ENCODE data around the gene PHOSPHO1. TPM values are rescaled to one million over a fixed set of nuclear protein-coding genes. Genes with fewer than 3 reads are reported as not detected.
A peak's percentile ranks its signal among the peaks of the same experiment; 100 is the strongest.
"Not testable (repeated sequence)": the region's sequence is repeated elsewhere in the genome, so short reads cannot be mapped to it uniquely, and the experiment has no call there.

The PHOSPHO1 gene
- total RNA-seq, 1 donor from 2014 or later = 0.05 TPM

DNA sequence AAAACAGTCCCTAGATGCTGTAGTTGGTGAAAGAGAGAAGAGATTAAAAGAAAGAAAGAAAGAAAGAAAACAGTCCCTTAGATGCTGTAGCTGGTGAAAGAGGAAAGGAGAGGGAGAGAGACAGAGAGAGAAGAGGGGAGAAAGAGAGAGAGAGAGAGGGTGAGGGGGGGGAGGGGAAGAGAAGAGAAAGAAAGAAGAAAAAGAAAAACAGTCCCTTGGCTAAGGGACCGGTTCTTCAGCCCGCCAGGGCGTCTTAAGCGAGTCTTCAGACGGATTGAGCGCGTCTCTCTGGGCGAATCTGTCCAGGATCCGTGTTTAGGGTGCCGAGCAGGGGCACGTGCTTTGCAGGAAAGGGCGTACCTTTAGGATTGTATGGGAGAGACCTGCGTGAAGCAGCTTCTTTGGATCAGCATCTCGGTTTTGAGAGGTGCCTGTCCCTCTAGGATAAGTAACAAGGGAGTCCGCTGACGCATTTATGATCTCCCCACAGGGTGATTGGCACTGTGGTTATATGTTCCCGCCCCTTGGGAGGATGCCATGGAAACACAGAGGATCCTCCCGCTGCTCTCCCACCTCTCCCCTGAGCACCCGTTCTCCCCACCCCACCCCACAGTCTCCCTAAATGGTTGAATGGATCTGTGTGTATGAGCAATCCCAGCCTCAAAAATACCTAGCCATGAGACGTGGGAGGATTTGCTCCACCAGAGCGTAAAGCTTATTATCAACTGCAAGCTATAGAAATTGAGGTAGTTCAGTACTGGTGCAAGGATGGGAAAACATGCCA is 36.9 kb downstream of the PHOSPHO1 start:
- peak; percentile 99 for DNase-seq (ENCODE audit: low read depth)

DNA sequence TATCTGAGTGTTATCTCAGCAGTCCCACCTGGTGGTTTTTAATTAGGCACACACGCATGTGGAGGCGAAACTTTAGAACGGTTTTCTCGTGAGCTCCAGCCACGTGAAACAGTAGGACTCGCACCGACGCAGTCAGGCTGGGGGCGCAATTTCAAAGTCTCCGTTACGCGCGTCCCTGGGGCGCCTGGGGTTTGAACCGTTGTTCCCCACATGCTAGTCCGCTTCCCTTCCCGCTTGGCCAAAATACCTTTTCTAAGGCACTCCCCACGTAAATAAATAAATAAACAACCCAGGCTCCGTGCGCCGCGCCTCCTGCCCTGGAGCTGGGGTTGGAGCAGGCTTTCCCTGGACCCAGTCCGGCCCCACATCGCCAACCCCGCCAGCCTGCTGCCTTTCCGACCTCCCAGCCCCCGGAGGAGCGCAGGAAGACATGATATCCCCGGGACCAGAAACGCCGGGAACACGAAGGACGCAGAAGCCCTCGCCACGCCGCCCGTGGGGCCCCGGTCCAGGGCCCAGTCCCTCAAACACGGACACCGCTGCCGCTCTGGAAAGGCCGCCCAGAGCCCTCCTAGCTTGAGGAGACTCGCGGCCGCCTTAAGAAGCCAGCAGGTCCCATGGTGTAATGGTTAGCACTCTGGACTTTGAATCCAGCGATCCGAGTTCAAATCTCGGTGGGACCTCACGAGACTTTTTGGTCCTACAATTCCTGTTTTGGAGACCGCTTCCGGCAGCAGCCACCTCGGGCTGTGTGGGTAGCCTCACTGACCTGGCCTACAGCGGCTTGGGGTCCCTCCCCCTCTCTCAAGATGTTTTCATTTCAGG is 38.5 kb downstream of the PHOSPHO1 start:
- peak; percentile 66 for DNase-seq (ENCODE audit: low read depth)

DNA sequence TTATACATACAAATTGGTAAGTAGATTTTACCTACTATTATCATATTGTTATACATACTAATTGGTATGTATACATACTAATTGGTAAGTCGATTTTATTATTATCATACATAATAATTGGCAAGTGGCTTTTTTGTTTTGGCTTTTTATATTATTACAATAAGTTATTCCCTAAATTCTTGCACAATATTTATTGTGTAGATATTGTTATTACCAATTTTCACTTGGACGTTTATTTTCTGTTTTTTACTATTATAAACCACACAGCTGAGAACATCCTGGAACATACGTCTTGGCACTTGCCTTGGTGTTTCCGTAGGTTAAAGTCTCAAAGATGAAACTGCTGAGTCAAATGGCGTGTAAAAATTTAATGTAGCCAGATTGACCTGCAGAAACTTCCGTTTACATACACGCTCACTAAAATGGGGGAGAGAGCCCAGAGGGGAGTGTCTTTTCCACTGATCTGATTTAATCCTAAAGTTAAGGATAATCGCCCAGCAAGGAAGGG is 39.1 kb downstream of the PHOSPHO1 start:
- no peak for DNase-seq (ENCODE audit: low read depth)

DNA sequence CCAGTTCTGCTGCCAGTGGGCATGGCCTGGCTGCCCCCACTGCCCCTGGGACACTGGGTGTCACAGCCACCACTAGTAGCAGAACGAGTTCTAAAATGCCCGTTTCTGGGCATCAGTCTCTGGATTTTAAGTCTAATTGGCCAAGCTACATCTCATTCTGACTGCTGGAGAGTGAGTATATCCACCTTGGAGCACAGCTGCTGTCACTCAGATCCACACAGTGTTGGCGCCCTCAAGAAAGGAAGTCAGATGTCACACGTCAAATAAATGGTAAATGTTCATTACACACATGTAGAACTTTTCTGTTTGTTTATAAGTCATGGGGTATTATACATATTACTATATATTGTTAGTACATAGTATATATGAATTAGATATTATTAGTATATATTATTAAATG is 39.7 kb downstream of the PHOSPHO1 start:
- no peak for DNase-seq (ENCODE audit: low read depth)

DNA sequence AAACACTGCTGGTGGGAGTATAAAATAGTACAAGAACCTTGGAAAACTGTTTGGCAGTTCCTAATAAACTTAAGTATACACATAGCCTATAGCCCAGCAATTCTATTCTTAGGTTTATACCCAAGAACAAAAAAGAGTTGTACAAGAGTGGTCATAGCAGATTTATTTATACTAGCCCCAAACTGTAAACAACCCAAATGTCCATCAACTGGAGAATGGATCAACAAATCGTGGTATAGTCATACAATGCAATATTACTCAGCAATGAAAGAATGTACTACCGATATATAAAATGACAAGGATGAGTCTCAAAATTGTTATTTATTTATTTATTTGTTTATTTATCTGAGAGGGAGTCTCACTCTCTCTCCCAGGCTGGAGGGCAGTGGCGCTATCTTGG is 43.3 kb downstream of the PHOSPHO1 start:
- no peak for DNase-seq (ENCODE audit: low read depth)

DNA sequence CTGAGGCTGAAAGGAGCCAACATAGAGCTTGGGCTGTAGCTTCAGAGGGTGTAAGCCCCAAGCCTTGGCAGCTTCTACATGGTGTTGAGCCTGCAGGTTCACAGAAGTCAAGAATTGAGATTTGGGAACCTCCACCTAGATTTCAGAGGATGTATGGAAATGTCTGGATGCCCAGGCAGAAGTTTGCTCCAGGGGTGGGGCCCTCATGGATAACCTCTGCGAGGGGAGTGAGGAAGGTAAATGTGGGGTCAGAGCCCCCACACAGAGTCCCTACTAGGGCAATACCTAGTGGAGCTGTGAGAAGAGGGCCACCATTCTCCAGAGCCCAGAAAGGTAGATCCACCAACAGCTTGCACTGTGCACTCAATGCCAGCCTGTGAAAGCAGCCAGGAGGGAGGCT is 45.2 kb downstream of the PHOSPHO1 start:
- not testable (repeated sequence) for DNase-seq (ENCODE audit: low read depth)

DNA sequence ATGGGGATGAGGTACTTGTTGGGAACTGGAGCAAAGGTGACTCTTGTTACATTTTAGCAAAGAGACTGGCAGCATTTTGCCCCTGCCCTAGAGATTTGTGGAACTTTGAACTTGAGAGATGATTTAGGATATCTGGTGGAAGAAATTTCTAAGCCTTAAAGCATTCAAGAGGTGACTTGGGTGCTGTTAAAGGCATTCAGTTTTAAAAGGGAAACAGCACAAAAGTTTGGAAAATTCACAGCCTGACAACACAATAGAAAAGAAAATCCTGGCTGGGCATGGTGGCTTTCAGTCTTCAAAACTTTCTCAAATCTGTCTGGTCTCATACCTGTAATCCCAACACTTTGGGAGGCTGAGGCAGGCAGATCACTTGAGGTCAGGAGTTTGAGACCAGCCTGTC is 46.1 kb downstream of the PHOSPHO1 start:
- not testable (repeated sequence) for DNase-seq (ENCODE audit: low read depth)

DNA sequence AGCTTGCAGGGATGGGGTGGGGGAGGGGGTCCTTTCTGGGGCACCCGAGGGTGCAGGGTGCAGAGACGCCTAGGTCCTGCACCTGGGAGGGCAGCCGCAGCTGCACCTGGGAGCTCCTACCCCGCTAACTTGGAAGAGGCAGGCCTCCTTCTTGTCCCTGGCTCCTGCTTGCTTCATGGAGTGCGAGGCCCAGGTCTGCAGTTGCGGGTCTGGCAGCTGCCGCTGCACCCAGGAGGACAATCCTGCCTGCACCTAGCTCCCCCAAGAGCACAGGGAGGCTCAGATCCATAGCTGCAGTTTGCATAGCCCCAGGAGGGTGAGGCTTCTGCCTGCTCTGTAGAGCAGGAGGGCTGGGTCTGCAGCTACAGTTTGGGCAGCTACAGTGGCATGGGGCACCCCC is 46.8 kb downstream of the PHOSPHO1 start:
- DNase-seq (ENCODE audit: low read depth) = no peak

DNA sequence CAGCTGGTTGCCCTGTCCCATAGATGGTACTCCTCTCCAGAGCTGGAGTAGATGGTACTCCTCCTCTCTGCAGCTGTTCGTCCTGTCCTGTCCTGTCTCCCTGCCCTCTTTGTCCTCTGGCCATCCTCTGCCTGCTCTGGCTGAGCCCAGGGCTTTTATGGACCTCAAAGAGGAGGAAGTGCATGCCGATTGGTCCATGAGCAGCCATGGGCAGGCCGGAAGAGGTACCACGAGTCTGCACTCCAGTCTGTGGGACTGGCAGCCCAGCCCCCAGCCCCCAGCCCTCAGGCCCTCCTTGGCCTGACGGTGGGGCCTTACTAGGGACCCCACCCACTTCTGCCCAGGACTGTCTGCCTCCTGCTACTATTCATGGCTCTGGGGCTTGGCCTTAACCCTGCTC is 47.2 kb downstream of the PHOSPHO1 start:
- no peak for DNase-seq (ENCODE audit: low read depth)

DNA sequence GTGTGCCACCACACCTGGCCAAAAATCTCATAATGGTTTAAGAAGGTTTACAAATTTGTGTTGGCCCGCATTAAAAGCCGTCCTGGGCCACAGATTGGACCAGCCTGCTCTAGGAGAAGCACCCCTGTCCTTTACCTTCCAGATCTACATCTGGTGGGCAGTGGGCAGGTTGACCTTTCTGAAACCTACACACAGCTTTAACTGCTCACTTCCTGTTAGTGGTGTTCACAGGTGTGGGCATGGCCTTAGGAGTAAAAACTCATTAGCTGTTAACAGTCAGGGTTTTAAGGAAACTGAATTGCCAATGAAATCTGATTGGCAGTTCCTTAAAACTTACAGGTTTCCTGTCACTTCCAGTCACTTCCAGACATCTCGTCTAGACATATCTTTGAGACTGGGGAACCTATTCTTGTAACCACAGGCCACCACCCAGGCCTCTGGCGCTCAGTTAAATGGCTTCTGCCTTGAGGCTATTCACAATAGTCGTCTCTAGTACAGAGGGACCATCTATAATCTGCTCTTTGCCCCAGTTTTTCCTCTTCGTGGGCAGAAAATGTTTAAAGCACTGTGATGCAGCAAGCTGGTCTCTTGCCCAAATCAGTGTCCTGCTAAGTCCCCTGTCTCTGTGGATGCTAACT is 49.5 kb downstream of the PHOSPHO1 start:
- no peak for DNase-seq (ENCODE audit: low read depth)

DNA sequence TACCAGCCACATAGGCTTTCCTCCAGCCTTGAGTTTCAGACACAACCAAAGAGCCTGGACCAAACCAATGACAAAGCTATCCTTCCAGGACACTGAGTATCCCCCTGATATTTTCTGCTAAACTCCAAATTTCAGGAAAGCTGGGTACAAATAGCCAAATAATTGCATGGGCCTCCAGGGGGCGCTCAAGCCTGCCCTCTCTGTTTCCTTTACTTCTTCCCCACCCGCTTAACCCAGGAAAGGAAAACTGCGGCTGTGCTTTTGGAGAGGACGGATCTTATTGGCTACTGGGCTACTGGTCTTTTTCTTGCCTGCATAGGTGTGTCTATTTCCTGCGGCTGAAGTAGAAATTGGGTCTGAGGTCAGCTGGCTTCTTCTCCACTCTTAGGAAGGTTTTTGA is 50.3 kb downstream of the PHOSPHO1 start:
- DNase-seq (ENCODE audit: low read depth) = peak; percentile 30

DNA sequence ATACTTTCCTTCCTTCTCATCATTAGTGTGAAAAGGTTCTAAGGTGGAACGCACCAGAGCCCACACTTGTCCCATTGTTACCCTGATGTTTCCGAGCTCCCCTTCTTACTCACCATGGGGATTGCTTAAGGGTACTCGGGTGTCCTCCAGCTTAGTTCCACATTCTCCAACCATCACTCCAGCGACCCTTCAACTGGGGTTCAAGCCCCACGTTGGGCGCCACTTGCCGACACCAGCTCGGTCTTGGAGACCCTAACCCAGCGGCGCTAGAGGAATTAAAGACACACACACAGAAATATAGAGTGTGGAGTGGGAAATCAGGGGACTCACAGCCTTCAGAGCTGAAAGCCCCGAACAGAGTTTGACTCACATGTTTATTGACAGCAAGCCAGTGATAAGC is 54.6 kb downstream of the PHOSPHO1 start:
- not testable (repeated sequence) for DNase-seq (ENCODE audit: low read depth)

Other genes starting within 250 kb of the PHOSPHO1 start
- gene IGF2BP1, start 233.4 kb downstream of the PHOSPHO1 start, total RNA-seq = 0.45 and 1.4 TPM in 2 replicates
- 1.2 and 2.2 TPM in 2 replicates for gene B4GALNT2, start 98.0 kb downstream of the PHOSPHO1 start, total RNA-seq
- not detected in 2 replicates for gene GNGT2, start 20.2 kb downstream of the PHOSPHO1 start, total RNA-seq
- 0.17 TPM in 1 of 2 replicates, not detected in the other for gene ABI3, start 20.1 kb downstream of the PHOSPHO1 start, total RNA-seq
- 11.5 and 28.4 TPM in 2 replicates for gene ZNF652, start 131.5 kb upstream of the PHOSPHO1 start, total RNA-seq
- 166 and 219 TPM in 2 replicates for gene PHB1, start 184.1 kb upstream of the PHOSPHO1 start, total RNA-seq

Data from renal cortical epithelial cell (primary cell).